ENCODE data around the gene CIC.
"Not testable (repeated sequence)": the region's sequence is repeated elsewhere in the genome, so short reads cannot be mapped to it uniquely, and the experiment has no call there.

The CIC gene

GRCh38 chr19:42335971-42336370 lies 66.9 kb downstream of the CIC start:
- no peak for DNase-seq

GRCh38 chr19:42339126-42339860 lies 70.2 kb downstream of the CIC start:
- DNase-seq: not testable (repeated sequence)

GRCh38 chr19:42339922-42340321 lies 70.9 kb downstream of the CIC start:
- not testable (repeated sequence) for DNase-seq

GRCh38 chr19:42343344-42344110 lies 74.5 kb downstream of the CIC start:
- no peak for DNase-seq

GRCh38 chr19:42344336-42344893 lies 75.4 kb downstream of the CIC start:
- DNase-seq: no peak
